Activated CD4-positive, alpha-beta T cell treated with anti-CD3 and anti-CD28 coated beads, Interleukin-2, amount 50 U/mL, for 24 hours (primary cell): ENCODE data around the gene DZIP1L.

Experiments
- DNase-seq, 2 donors: peaks; one replicate each; pipeline ENCODE4 v3.0.0-alpha.2; 2020; ENCODE audit warnings: low read depth in 1 of 2, low spot score in 1 of 2

DZIP1L gene

GRCh38 chr3:138036572-138036971 is 78.8 kb downstream of the DZIP1L start:
- DNase-seq, result no peak

GRCh38 chr3:138034918-138035317 is 80.5 kb downstream of the DZIP1L start:
- DNase-seq, result no peak

- DNase-seq, result no peak
Observed at GRCh38 chr3:138033202-138033691, 82.2 kb downstream of the DZIP1L start.

GRCh38 chr3:138032567-138032966 is 82.8 kb downstream of the DZIP1L start:
- DNase-seq, result no peak

- no peak for DNase-seq
Observed at GRCh38 chr3:138031536-138031935, 83.9 kb downstream of the DZIP1L start.

- DNase-seq, result no peak
Observed at GRCh38 chr3:138030734-138031280, 84.6 kb downstream of the DZIP1L start.

- no peak for DNase-seq
Observed at GRCh38 chr3:138027821-138028220, 87.6 kb downstream of the DZIP1L start.

GRCh38 chr3:138025553-138025952 is 89.9 kb downstream of the DZIP1L start:
- DNase-seq, result no peak

GRCh38 chr3:138023754-138024153 is 91.7 kb downstream of the DZIP1L start:
- no peak for DNase-seq

- DNase-seq, result no peak
Observed at GRCh38 chr3:138019281-138020069, 95.9 kb downstream of the DZIP1L start.

- no peak for DNase-seq
Observed at GRCh38 chr3:138016065-138016464, 99.3 kb downstream of the DZIP1L start.

GRCh38 chr3:138012526-138012925 is 102.9 kb downstream of the DZIP1L start:
- no peak for DNase-seq
